Esophagus squamous epithelium (tissue), 4 donors: ENCODE results near the gene TFF3.

ENCODE experiments used
- CTCF ChIP-seq, 6 experiments: fragments of 450-650 bp in 4 of 6; fragments of 200-600 bp in 2 of 6; sonication (generic) in 2 of 6; IDR thresholded peaks; one replicate each; pipeline ENCODE4 v1.5.1; 2016 to 2019; ENCODE audit warnings: antibody characterized with exemption in 6 of 6, mild to moderate bottlenecking in 4 of 6, moderate library complexity in 4 of 6
- POLR2A ChIP-seq, 4 donors: fragments of 450-650 bp; IDR thresholded peaks; one replicate each; pipeline ENCODE4 v1.6.1; 2017; ENCODE audit warnings: antibody characterized with exemption in 4 of 4, mild to moderate bottlenecking in 4 of 4, moderate library complexity in 3 of 4

DNA sequence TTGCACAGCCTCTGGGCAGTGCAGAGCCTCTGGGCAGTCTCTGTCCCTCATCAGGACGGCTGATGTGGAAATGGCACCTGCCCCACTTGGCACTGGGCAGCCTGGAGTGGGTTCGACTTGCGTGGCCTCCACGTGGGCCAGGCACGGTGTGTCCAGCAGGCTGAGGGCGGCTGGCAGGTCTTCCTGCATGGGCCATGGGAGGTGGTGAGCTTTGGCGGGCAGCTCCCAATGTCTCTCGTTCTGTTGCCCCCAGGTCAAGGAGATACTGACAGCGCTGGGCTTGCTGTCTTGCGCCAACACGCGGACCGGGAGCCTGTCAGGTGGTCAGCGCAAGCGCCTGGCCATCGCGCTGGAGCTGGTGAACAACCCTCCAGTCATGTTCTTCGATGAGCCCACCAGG lies 33.2 kb downstream of the TFF3 start:
- TF ChIP-seq CTCF (IDR thresholded peaks at IDR 0.05) (no peak), POLR2A (IDR thresholded peaks at IDR 0.05) (no peak)
